NCI-H748 treated with DMSO at 0.1 percent for 48 hours (cell line): ENCODE data around the gene SGMS1.
"Not testable (repeated sequence)": the region's sequence is repeated elsewhere in the genome, so short reads cannot be mapped to it uniquely, and the experiment has no call there.

ENCODE experiments used
- DNase-seq: peaks from one replicate; lab custom pipeline; 2025; lab: John Stamatoyannopoulos, UW

The SGMS1 gene

DNA sequence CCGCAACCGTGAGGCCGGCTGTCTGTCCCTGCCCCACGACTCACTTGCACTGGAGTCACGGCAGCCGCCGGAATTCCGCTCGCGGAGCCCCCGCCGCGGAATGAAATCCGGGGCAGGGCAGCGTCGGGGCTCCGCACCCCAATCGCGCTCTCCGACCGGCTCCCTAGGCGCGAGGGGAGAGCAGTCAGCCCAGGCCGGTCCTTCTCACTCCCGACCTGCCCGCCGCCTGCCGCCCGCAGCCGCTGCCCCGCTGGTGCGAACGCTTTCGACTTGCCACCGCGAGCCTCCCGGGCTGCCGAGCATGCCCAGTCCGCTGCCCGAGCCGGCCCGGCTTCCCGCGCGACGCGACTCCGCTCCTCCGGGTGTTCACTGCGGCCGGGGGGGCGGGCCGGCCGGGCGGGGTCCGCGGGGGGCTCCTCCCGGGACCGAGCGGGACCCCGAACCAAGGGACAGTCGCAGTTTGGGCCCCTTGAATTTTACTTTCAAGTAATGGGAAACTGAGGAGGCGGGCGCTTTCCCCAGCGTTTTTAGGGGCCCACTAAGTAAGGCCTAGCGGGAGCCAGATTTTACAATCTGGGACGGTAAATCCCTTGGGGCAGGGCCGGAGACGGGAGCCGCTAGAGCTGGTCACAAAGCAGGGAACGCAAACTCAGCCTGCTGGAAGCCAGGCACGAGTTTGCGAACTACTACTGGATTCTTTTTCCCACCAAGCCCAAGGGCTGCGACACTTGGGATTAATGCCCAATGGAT lies at the start of gene SGMS1:
SGMS1 (minus strand) TSS at position 294 of the 750 bp plus-strand sequence. CDS start 279,842 bp downstream, outside the sequence.
- DNase-seq, result no peak

- not testable (repeated sequence) for DNase-seq
Measured at GRCh38 chr10:50672152-50672551, 48.4 kb upstream of the SGMS1 start.

- not testable (repeated sequence) for DNase-seq
Measured at GRCh38 chr10:50671645-50672044, 47.9 kb upstream of the SGMS1 start.

DNA sequence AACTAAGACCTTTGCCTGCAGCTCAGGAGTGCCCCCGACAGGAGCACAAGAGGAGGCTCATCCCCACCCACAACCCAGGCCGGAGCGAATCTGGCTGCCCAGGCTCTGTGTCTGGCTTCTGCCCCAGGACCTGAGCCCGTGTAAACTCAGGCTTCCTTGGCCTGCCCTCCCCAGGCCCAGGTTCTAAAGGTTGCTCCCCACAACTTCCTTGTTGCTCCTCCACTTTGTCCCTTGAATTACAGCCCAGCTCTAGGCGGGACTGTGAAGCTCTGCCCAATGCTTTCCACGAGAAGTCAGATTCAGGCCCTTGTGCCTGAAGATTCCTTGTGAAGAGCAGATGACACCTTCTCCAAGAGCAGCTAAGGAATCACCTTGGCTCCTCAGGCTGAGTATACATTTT lies 46.2 kb upstream of the SGMS1 start:
- DNase-seq, result not testable (repeated sequence)

GRCh38 chr10:50667353-50667752 lies 43.6 kb upstream of the SGMS1 start:
- not testable (repeated sequence) for DNase-seq

DNA sequence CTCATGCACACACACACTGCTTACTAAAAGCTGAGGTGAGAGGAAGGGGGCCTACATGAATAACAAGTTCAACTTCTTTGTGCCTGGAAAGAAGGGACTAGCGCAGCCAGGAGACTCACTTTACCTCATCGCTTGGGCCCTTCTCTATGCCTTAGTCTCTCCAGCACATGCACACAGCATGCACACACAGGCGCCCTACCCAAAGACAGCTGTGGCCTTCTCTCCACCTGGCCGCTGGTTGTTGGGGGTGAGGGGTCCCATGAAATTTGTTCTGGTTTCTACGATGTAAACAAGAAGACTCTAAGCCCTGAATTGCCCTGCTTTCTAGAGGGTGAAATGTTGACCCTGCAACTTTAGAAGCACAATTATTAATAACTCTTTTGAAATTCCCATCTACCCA lies 38.7 kb upstream of the SGMS1 start:
- DNase-seq, result not testable (repeated sequence)

DNA sequence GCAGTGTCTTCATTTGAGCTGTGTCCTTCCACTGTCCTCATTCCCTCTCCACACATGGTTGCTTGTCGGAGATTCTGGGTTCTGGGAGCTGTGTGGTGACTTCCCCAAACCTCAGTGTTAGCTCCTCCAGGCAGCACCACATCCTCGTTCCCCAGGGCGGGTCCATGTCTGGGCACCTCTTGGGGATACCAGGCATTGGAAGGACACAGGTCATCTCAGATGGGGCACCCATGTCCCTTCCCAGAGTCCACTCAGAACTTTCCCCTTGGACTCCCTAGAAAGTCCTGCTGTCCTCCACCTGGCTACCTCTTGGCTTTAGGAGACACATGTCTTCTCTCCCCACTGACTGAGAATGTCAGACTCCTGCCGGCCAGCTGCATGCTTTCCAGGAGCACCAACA lies 37.8 kb upstream of the SGMS1 start:
- DNase-seq, result not testable (repeated sequence)

DNA sequence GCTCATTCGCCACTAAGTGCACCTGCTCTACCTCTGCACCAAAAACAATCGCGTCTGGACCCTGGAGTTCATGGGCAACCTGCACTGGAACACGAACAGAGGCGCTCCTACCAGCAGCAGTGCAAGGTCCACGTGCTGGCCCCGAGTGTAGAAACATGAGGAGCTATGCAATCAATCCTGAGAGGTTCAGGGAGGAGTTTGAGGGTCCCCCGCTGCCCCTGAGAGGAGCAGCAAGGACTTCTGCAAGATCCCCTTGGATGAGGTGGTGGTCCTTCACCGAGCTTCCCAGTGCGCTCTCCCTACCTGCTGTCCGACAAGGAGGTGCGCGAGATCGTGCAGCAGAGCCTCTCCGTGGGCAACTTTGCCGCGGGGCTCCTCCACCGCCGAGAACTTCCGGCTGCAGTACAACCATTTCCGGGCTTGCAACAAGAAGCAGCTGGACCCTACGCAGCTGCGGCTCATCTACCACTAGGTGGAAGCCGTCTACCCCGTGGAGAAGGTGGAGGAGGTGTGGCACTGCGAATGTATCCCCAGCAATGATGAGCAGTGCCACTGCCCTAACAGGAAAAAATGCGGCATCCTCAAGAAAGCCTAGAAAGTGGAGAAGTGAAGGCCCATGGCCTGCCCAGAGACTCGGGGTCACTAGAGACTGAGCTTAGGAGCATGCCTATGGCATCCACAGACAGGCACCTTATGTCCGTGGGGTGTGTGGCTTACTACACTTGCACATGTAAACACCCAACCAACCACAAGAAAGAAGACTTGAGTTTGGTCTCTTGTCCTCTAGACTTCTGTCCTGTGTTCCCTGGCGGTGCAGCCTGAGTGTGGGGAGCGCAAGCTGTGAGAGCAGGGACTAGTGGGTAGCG lies 36.3 kb upstream of the SGMS1 start:
- peak; percentile 14 for DNase-seq

DNA sequence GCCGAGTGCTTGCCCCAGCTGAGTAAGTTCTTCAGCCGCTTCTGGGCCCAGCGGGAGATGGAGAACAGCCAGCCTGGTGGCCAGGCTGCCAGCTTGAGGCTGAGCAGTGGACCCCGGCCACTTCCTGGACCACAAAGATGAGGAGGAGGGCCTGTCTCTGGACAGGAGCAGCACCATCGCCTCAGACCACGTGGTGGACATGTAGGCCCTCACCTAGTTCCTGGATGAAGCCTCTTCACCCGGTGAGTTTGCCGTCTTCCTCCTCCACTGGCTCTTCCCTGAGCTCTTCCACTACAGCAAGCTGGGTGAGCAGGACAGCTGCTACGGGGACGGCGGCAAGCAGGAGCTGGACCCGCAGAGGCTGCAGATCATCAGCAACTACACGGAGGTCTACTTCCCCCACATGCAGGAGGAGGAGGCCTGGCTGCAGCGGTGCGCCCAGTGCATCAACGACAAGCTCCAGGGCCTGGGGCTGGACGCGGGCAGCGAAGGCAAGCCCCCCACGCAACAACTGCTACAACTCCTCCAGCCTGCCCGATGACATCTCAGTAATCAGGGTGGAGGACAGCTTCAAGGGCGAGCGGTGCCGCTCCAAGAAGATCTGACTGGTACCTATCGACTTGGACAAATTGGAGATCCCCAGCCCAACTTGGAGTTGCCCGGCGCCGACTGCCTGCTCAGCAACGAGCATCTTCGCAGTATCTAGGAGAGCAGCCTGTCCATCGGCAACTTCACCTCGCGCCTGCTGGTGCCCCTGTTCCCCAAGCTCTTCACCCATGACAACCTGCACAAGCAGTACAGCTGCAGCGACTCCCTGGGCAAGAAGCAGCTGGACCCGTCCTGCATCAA lies 35.5 kb upstream of the SGMS1 start:
- DNase-seq, result not testable (repeated sequence)

DNA sequence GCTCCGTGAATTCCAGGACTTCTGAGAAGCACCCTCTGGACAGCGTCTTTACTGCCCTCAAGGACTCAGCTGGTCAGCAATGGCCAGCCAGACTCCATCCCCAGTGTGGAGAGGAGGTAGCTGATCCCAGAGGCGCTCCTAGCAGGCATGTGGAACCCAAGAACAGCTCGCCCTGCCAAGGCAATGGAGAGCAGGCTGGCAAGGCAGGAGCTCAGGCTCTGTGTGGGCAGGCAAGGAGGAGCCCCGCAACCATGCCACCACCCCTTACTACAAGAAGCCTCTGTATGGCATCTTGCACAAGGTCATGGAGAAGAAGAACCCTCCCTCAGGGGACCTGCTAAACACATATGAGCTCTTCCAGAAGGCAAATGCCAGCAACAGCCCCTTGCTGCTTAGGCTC lies 34.4 kb upstream of the SGMS1 start:
- DNase-seq, result no peak

GRCh38 chr10:50653758-50654157 lies 30.0 kb upstream of the SGMS1 start:
- DNase-seq, result no peak

DNA sequence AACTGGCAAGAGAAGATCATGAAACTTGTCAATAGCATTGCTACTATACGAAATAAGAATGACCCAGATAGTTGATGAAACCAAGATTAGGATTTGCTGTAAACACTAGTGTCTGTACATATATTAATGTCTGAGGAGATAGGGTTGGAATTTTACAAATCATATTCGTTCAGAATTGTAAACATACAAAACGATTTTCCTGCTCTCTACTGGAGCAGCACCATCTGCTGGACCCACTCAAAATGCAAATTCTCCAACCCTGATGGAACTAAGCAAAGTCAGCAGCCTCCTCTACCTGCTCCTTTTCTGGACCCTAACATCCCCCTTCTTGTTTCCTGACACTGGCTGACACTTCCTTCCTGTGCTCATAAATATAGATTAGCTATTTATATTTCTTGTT lies 29.4 kb upstream of the SGMS1 start:
- DNase-seq, result no peak

DNA sequence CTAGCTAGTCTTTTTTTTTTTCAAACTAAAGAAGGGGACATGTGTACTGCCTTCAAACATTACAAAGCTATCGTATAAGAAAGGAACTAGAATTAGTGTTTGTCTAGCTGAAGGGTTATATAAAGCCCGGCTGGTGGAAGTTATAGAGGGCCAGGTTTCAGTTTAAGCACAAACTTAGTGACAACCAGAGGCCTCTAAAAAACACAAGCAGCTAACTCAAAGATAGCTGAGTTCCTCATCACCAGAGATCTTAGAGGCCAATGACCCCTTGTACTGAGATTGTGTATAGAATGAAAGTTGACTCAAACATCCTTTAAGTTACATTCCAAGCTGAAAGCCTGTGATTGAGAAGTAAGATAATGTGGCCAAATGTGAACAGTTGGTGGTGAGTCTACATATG lies 28.1 kb upstream of the SGMS1 start:
- no peak for DNase-seq

GRCh38 chr10:50650481-50650880 lies 26.7 kb upstream of the SGMS1 start:
- DNase-seq, result no peak

- no peak for DNase-seq
Measured at GRCh38 chr10:50648935-50649227, 25.1 kb upstream of the SGMS1 start.

- DNase-seq, result no peak
Measured at GRCh38 chr10:50648089-50648934, 24.6 kb upstream of the SGMS1 start.

GRCh38 chr10:50647350-50647749 lies 23.6 kb upstream of the SGMS1 start:
- not testable (repeated sequence) for DNase-seq

- DNase-seq, result no peak
Measured at GRCh38 chr10:50645236-50645635, 21.5 kb upstream of the SGMS1 start.

DNA sequence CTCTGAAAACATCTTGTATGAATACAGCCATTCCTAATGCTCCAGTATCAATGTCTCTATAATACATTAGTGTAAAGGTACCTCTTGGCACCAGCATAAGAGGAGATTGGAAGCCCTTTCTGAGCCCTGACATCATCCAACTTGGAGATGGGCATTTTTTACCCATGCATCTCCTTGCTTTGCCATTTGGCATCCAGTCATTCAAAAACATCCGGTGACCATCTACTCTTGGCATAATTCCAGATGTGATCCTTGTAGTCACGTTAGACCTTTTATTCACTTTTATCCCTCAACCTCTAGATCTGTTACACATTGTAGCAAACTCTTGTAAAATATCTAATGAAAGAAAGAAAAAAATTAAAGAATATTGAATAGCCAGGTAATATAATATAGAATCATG lies 17.9 kb upstream of the SGMS1 start:
- no peak for DNase-seq

DNA sequence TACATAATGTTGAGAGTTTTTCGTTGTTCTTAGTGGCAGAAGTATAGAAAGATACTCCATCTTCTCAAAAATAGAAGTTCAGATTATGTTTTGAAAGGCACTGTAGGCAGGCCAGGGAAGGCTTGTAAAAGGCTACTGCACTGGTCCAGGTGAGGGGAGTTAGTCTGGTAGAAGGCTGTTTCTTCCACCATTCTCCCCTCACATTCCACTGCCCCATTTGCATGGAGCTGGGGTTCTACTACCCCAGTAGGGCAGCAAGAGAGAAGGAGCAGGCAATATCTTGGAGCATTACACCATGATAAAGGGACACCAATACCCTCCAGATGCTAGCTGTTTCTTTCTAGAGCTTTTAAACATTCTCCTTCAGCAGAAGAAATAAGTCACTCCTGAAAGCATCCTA lies 16.5 kb upstream of the SGMS1 start:
- no peak for DNase-seq
